HepG2 (cell line): Measurements from ENCODE around the gene QRICH2. TPM values are rescaled to one million over a fixed set of nuclear protein-coding genes. Genes with fewer than 3 reads are reported as not detected.

Source experiments
- ESRRA ChIP-seq: sonication (generic); formaldehyde crosslinking; IDR thresholded peaks from 2 replicates; pipeline ENCODE4 v1.5.1; 2020; ENCODE audit warnings: mild to moderate bottlenecking, low read depth, missing genetic modification reagents
- FOXA3 ChIP-seq: IDR thresholded peaks from 2 replicates; pipeline ENCODE4 v1.6.1; 2016; ENCODE audit warnings: missing genetic modification reagents, missing compliant biosample characterization
- FOXM1 ChIP-seq: sonication (generic); formaldehyde crosslinking; IDR thresholded peaks from 2 replicates; pipeline ENCODE4 v1.5.0; 2020; ENCODE audit warnings: missing genetic modification reagents
- KLF9 ChIP-seq: IDR thresholded peaks from 2 replicates; pipeline ENCODE4 v1.6.1; 2016; ENCODE audit warnings: low read depth
- NPAS2 ChIP-seq: sonication (generic); formaldehyde crosslinking; IDR thresholded peaks from 2 replicates; pipeline ENCODE4 v1.8.0; 2022; ENCODE audit warnings: mild to moderate bottlenecking, missing genetic modification reagents, borderline replicate concordance
- TEAD2 ChIP-seq: sonication (generic); formaldehyde crosslinking; IDR thresholded peaks from 2 replicates; pipeline ENCODE4 v1.9.0; 2021; ENCODE audit warnings: missing genetic modification reagents
- ZBTB8A ChIP-seq: sonication (generic); formaldehyde crosslinking; IDR thresholded peaks from 2 replicates; pipeline ENCODE4 v1.4.0; 2020; ENCODE audit warnings: mild to moderate bottlenecking, low read depth, missing genetic modification reagents, borderline replicate concordance
- ZNF101 ChIP-seq: sonication (generic); formaldehyde crosslinking; IDR thresholded peaks from 2 replicates; pipeline ENCODE4 v1.4.0; 2020; ENCODE audit warnings: mild to moderate bottlenecking, low read depth, missing genetic modification reagents, borderline replicate concordance
- ZNF282 ChIP-seq: fragments of 450-650 bp; IDR thresholded peaks from 2 replicates; pipeline ENCODE4 v1.6.1; 2018; ENCODE audit not compliant: partially characterized antibody
- ZNF777 ChIP-seq: sonication (generic); formaldehyde crosslinking; IDR thresholded peaks from 2 replicates; pipeline ENCODE4 v1.4.0; 2020; ENCODE audit warnings: missing genetic modification reagents
- polyA plus RNA-seq, 8 experiments: library from polyadenylated mRNA; depleted of rRNA in 3 of 8; stranded (reverse) in 7 of 8; unstranded in 1 of 8; fragments of >200 nt; fragmentation: Illumina TruSeq in 4 of 8; extraction: Trizol in 4 of 8; gene quantifications; 2 replicates each; pipeline versions ENCODE4 v1.2.1 to v1.2.3, GENCODE V29; 2011 to 2016; ENCODE audit warnings: low read depth in 4 of 8, missing spikeins in 1 of 8, mixed read lengths in 1 of 8; ENCODE audit not compliant: insufficient read depth in 1 of 8
- total RNA-seq, 5 experiments: library from RNA; depleted of rRNA; stranded (reverse); fragments of >200 nt; fragmentation: Illumina TruSeq; extraction: Trizol; gene quantifications; 2 replicates each; pipeline ENCODE4 v1.2.3, GENCODE V29; 2016; ENCODE audit warnings: low read depth in 1 of 5
- TF ChIP-seq, protein P1 (sequence below): IDR thresholded peaks from 2 replicates; pipeline ENCODE4 v1.6.1; 2012; ENCODE audit warnings: low read length, improper control_type of control experiment
- TF ChIP-seq, protein P2 (sequence below): sonication (generic); formaldehyde crosslinking; IDR thresholded peaks from 2 replicates; pipeline ENCODE4 v1.5.0; 2020; ENCODE audit warnings: mild to moderate bottlenecking, missing genetic modification reagents
- TF ChIP-seq, protein P3 (sequence below): sonication (generic); formaldehyde crosslinking; IDR thresholded peaks from 2 replicates; pipeline ENCODE4 v1.4.0; 2020; ENCODE audit warnings: mild to moderate bottlenecking, low read depth, missing genetic modification reagents
- TF ChIP-seq, protein P4 (sequence below): sonication (generic); formaldehyde crosslinking; IDR thresholded peaks from 2 replicates; pipeline ENCODE4 v1.8.1; 2022; ENCODE audit warnings: mild to moderate bottlenecking, missing genetic modification reagents
- TF ChIP-seq, protein P5 (sequence below): sonication (generic); formaldehyde crosslinking; IDR thresholded peaks from 2 replicates; pipeline ENCODE4 v1.5.1; 2020; ENCODE audit warnings: missing genetic modification reagents, mild to moderate bottlenecking, borderline replicate concordance
- TF ChIP-seq, protein P6 (sequence below): sonication (generic); formaldehyde crosslinking; IDR thresholded peaks from 2 replicates; pipeline ENCODE4 v1.5.0; 2020; ENCODE audit warnings: mild to moderate bottlenecking, missing genetic modification reagents

Gene QRICH2
- total and polyA plus RNA-seq, 2 of the 13 experiments (the other 11 are each of a cell fraction or from before 2014, with no cell fraction given): 3.7 to 5.7 TPM

DNA sequence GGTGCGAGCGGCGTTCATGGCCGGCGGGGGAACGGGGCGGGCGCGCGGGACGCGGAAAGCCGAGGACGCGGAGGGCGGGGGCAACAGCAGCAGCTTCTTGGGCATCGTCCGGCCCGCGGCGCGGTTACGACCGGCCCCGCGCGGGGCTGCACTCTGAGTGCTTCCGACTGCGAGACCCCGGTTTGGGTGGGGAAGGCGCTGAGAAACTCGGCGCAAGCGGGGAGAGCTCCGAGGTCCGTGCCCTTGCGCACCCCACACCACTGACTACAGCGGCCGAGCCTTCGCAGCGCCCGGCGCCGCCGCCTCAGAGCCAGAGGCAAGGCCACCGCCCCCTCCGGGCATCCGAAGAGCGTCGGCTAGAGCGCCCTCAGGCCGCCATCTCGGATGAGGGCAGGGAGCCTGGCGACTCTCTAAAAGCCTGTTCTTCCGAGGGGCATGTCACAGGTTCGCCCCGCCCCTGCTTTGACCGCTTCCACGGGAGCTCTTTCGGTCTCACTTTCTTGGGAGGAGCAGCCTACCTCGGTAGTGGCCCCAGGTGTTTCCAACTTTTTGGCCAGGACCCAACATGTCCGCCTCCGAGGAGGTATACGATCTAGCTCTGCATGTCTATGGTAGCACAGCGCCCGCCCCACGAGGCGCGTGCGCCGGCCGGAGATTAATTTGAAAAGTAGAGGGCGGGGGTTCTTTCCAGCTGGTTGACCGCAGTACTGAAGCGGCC, 45.7 kb upstream of the QRICH2 start, which contains the start of gene PRPSAP1 (continued):
- TF ChIP-seq ZNF777 (CRISPR knock-in tag) (peak; percentile 48; the same call in 1 of the 2 replicates), KLF9 (CRISPR knock-in tag) (peak; percentile 88), ZNF101 (no peak), TEAD2 (CRISPR knock-in tag) (0 out of 2 replicates have a peak, but pooled peaks have one; percentile 78), FOXM1 (CRISPR knock-in tag) (no peak), ESRRA (CRISPR knock-in tag) (peak; percentile 74), ZNF282 (no peak), ZBTB8A (CRISPR knock-in tag) (peak; percentile 69), FOXA3 (peak; percentile 63), NPAS2 (CRISPR knock-in tag) (no peak)
- TF ChIP-seq, protein P1, sequence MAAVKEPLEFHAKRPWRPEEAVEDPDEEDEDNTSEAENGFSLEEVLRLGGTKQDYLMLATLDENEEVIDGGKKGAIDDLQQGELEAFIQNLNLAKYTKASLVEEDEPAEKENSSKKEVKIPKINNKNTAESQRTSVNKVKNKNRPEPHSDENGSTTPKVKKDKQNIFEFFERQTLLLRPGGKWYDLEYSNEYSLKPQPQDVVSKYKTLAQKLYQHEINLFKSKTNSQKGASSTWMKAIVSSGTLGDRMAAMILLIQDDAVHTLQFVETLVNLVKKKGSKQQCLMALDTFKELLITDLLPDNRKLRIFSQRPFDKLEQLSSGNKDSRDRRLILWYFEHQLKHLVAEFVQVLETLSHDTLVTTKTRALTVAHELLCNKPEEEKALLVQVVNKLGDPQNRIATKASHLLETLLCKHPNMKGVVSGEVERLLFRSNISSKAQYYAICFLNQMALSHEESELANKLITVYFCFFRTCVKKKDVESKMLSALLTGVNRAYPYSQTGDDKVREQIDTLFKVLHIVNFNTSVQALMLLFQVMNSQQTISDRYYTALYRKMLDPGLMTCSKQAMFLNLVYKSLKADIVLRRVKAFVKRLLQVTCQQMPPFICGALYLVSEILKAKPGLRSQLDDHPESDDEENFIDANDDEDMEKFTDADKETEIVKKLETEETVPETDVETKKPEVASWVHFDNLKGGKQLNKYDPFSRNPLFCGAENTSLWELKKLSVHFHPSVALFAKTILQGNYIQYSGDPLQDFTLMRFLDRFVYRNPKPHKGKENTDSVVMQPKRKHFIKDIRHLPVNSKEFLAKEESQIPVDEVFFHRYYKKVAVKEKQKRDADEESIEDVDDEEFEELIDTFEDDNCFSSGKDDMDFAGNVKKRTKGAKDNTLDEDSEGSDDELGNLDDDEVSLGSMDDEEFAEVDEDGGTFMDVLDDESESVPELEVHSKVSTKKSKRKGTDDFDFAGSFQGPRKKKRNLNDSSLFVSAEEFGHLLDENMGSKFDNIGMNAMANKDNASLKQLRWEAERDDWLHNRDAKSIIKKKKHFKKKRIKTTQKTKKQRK: no peak
- TF ChIP-seq, protein P2, sequence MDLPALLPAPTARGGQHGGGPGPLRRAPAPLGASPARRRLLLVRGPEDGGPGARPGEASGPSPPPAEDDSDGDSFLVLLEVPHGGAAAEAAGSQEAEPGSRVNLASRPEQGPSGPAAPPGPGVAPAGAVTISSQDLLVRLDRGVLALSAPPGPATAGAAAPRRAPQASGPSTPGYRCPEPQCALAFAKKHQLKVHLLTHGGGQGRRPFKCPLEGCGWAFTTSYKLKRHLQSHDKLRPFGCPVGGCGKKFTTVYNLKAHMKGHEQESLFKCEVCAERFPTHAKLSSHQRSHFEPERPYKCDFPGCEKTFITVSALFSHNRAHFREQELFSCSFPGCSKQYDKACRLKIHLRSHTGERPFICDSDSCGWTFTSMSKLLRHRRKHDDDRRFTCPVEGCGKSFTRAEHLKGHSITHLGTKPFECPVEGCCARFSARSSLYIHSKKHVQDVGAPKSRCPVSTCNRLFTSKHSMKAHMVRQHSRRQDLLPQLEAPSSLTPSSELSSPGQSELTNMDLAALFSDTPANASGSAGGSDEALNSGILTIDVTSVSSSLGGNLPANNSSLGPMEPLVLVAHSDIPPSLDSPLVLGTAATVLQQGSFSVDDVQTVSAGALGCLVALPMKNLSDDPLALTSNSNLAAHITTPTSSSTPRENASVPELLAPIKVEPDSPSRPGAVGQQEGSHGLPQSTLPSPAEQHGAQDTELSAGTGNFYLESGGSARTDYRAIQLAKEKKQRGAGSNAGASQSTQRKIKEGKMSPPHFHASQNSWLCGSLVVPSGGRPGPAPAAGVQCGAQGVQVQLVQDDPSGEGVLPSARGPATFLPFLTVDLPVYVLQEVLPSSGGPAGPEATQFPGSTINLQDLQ (CRISPR knock-in tag): peak; percentile 68; the same call in 1 of the 2 replicates
- TF ChIP-seq, protein P3, sequence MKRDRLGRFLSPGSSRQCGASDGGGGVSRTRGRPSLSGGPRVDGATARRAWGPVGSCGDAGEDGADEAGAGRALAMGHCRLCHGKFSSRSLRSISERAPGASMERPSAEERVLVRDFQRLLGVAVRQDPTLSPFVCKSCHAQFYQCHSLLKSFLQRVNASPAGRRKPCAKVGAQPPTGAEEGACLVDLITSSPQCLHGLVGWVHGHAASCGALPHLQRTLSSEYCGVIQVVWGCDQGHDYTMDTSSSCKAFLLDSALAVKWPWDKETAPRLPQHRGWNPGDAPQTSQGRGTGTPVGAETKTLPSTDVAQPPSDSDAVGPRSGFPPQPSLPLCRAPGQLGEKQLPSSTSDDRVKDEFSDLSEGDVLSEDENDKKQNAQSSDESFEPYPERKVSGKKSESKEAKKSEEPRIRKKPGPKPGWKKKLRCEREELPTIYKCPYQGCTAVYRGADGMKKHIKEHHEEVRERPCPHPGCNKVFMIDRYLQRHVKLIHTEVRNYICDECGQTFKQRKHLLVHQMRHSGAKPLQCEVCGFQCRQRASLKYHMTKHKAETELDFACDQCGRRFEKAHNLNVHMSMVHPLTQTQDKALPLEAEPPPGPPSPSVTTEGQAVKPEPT (CRISPR knock-in tag): peak; percentile 80; the same call in 1 of the 2 replicates
- TF ChIP-seq, protein P4, sequence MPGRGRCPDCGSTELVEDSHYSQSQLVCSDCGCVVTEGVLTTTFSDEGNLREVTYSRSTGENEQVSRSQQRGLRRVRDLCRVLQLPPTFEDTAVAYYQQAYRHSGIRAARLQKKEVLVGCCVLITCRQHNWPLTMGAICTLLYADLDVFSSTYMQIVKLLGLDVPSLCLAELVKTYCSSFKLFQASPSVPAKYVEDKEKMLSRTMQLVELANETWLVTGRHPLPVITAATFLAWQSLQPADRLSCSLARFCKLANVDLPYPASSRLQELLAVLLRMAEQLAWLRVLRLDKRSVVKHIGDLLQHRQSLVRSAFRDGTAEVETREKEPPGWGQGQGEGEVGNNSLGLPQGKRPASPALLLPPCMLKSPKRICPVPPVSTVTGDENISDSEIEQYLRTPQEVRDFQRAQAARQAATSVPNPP (CRISPR knock-in tag): peak; percentile 56; the same call in 1 of the 2 replicates
- TF ChIP-seq, protein P5, sequence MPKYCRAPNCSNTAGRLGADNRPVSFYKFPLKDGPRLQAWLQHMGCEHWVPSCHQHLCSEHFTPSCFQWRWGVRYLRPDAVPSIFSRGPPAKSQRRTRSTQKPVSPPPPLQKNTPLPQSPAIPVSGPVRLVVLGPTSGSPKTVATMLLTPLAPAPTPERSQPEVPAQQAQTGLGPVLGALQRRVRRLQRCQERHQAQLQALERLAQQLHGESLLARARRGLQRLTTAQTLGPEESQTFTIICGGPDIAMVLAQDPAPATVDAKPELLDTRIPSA (CRISPR knock-in tag): peak; percentile 31; the same call in 1 of the 2 replicates
- TF ChIP-seq, protein P6, sequence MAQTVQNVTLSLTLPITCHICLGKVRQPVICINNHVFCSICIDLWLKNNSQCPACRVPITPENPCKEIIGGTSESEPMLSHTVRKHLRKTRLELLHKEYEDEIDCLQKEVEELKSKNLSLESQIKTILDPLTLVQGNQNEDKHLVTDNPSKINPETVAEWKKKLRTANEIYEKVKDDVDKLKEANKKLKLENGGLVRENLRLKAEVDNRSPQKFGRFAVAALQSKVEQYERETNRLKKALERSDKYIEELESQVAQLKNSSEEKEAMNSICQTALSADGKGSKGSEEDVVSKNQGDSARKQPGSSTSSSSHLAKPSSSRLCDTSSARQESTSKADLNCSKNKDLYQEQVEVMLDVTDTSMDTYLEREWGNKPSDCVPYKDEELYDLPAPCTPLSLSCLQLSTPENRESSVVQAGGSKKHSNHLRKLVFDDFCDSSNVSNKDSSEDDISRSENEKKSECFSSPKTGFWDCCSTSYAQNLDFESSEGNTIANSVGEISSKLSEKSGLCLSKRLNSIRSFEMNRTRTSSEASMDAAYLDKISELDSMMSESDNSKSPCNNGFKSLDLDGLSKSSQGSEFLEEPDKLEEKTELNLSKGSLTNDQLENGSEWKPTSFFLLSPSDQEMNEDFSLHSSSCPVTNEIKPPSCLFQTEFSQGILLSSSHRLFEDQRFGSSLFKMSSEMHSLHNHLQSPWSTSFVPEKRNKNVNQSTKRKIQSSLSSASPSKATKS: no peak
